H1 (cell line): ENCODE data around the gene EGFR. TPM values are rescaled to one million over a fixed set of nuclear protein-coding genes. Genes with fewer than 3 reads are reported as not detected.

Experiments used
- CTCF ChIA-PET: fragments of 300-600 bp; sonication (Branson Sonifier 250); formaldehyde crosslinking; loops from one replicate; lab custom pipeline; 2021; ENCODE audit not compliant: partially characterized antibody; lab: Charles Lee
- POLR2A ChIA-PET: fragments of 300-600 bp; sonication (Branson Sonifier 250); formaldehyde crosslinking; loops from one replicate; lab custom pipeline; 2021; ENCODE audit warnings: inconsistent platforms; ENCODE audit not compliant: partially characterized antibody; lab: Charles Lee
- DNase-seq, 2 experiments: peaks; one replicate each; pipeline versions ENCODE4 v3.0.0 to v3.0.0-alpha.2; 2010 to 2022; ENCODE audit warnings: low spot score in 2 of 2, low read depth in 1 of 2, mixed read lengths in 1 of 2
- FAIRE-seq: peaks from 2 replicates; lab custom pipeline; 2011; peaks lifted over from hg19 to GRCh38; lab: Jason Lieb, UNC
- H2AFZ ChIP-seq: 2 replicates; pipeline ENCODE4 v1.8.1; 2012; ENCODE audit warnings: low read length, inconsistent platforms
- H2AK5ac ChIP-seq: 2 replicates; pipeline ENCODE4 v1.6.1; 2013; ENCODE audit warnings: low read depth, low read length
- H2BK120ac ChIP-seq: replicated peaks from 2 replicates; pipeline ENCODE3; 2013; ENCODE audit warnings: low read depth, low read length, inconsistent platforms
- H2BK12ac ChIP-seq: 2 replicates; pipeline ENCODE4 v1.6.1; 2013; ENCODE audit warnings: low read depth, low read length
- H2BK15ac ChIP-seq: 2 replicates; pipeline ENCODE4 v1.6.1; 2013; ENCODE audit warnings: low read length
- H2BK20ac ChIP-seq: 2 replicates; pipeline ENCODE4 v1.6.1; 2013; ENCODE audit warnings: low read length
- H2BK5ac ChIP-seq: 2 replicates; pipeline ENCODE4 v1.6.1; 2013; ENCODE audit warnings: low read depth, low read length
- H3K14ac ChIP-seq: 2 replicates; pipeline ENCODE4 v1.6.1; 2013; ENCODE audit warnings: inconsistent platforms; ENCODE audit not compliant: insufficient read length
- H3K18ac ChIP-seq: 2 replicates; pipeline ENCODE4 v1.6.1; 2013; ENCODE audit warnings: low read length; ENCODE audit errors: extremely low read depth
- H3K23ac ChIP-seq: 2 replicates; pipeline ENCODE4 v1.6.1; 2013; ENCODE audit warnings: inconsistent platforms; ENCODE audit not compliant: insufficient read length
- H3K23me2 ChIP-seq: 2 replicates; pipeline ENCODE4 v1.6.1; 2013; ENCODE audit warnings: low read depth, low read length
- H3K27ac ChIP-seq: 2 replicates; pipeline ENCODE4 v1.6.1; 2011; ENCODE audit warnings: low read depth, low read length, inconsistent platforms
- H3K27me3 ChIP-seq, 4 experiments: replicated peaks in 1 of 4; 1 replicate in 1 of 4; 2 replicates in 3 of 4; pipeline versions ENCODE4 v1.6.1 to v1.8.1; 2011 to 2013; ENCODE audit warnings: low read length in 3 of 4, mild to moderate bottlenecking in 3 of 4, inconsistent platforms in 2 of 4, mixed read lengths in 2 of 4, moderate library complexity in 1 of 4; ENCODE audit not compliant: control insufficient read depth in 3 of 4, insufficient read depth in 3 of 4; ENCODE audit errors: extremely low read depth in 1 of 4
- H3K36me3 ChIP-seq, 4 experiments: 2 replicates each; pipeline versions ENCODE4 v1.6.1 to v1.8.1; 2011 to 2013; ENCODE audit warnings: mild to moderate bottlenecking in 4 of 4, low read length in 3 of 4, moderate library complexity in 2 of 4, control low read depth in 1 of 4, inconsistent platforms in 1 of 4; ENCODE audit not compliant: insufficient read depth in 4 of 4, control insufficient read depth in 2 of 4
- H3K4ac ChIP-seq: replicated peaks from 2 replicates; pipeline ENCODE3; 2013; ENCODE audit warnings: low read length, low read depth, mixed read lengths, inconsistent platforms; ENCODE audit not compliant: insufficient read length
- H3K4me1 ChIP-seq, 4 experiments: replicated peaks in 1 of 4; 1 replicate in 1 of 4; 2 replicates in 3 of 4; pipeline versions ENCODE4 v1.6.1 to v1.8.1; 2011 to 2013; ENCODE audit warnings: low read length in 3 of 4, inconsistent platforms in 2 of 4, mixed read lengths in 1 of 4; ENCODE audit not compliant: insufficient read depth in 4 of 4, control insufficient read depth in 3 of 4
- H3K4me2 ChIP-seq, 2 experiments: 2 replicates each; pipeline versions ENCODE4 v1.6.1 to v1.8.1; 2011 to 2013; ENCODE audit warnings: low read depth in 2 of 2, low read length in 2 of 2, control low read depth in 1 of 2, inconsistent platforms in 1 of 2, mild to moderate bottlenecking in 1 of 2; ENCODE audit not compliant: insufficient read depth in 1 of 2
- H3K4me3 ChIP-seq, 4 experiments: fragments of 200-600, 300-600 bp in 1 of 4; sonication (generic), shearing (Covaris generic), sonication (Bioruptor Twin) in 1 of 4; 2 replicates each; pipeline versions ENCODE4 v1.5.1 to v1.8.1; 2011 to 2016; ENCODE audit warnings: low read length in 4 of 4, low read depth in 3 of 4, control low read depth in 2 of 4, inconsistent platforms in 2 of 4, mild to moderate bottlenecking in 2 of 4, mixed read lengths in 1 of 4, moderate library complexity in 1 of 4; ENCODE audit not compliant: insufficient read depth in 2 of 4; ENCODE audit errors: extremely low read depth in 1 of 4
- H3K56ac ChIP-seq: replicated peaks from 2 replicates; pipeline ENCODE3; 2013; ENCODE audit warnings: low read depth, mild to moderate bottlenecking, mixed read lengths, low read length, inconsistent platforms; ENCODE audit not compliant: insufficient read length
- H3K79me1 ChIP-seq: 2 replicates; pipeline ENCODE4 v1.6.1; 2013; ENCODE audit warnings: low read depth, low read length, control low read depth
- H3K79me2 ChIP-seq, 2 experiments: 2 replicates each; pipeline versions ENCODE4 v1.6.1 to v1.8.1; 2012 to 2013; ENCODE audit warnings: low read length in 2 of 2, mild to moderate bottlenecking in 2 of 2, inconsistent platforms in 1 of 2; ENCODE audit not compliant: insufficient read depth in 2 of 2, control insufficient read depth in 1 of 2
- H3K9ac ChIP-seq, 4 experiments: replicated peaks in 1 of 4; 1 replicate in 1 of 4; 2 replicates in 3 of 4; pipeline versions ENCODE4 v1.6.1 to v1.8.1; 2011 to 2013; ENCODE audit warnings: low read depth in 3 of 4, low read length in 3 of 4, control low read depth in 2 of 4, mild to moderate bottlenecking in 2 of 4, moderate library complexity in 2 of 4, inconsistent platforms in 1 of 4; ENCODE audit errors: extremely low read depth in 1 of 4
- H3K9me3 ChIP-seq, 2 experiments: 2 replicates each; pipeline versions ENCODE4 v1.6.1 to v1.8.1; 2012 to 2013; ENCODE audit warnings: mild to moderate bottlenecking in 2 of 2, moderate library complexity in 2 of 2, control low read depth in 1 of 2, inconsistent platforms in 1 of 2, low read depth in 1 of 2, low read length in 1 of 2, mixed read lengths in 1 of 2; ENCODE audit not compliant: insufficient read depth in 2 of 2
- H4K20me1 ChIP-seq, 2 experiments: replicated peaks in 1 of 2; 2 replicates each; pipeline versions ENCODE3 to v1.8.1; 2011 to 2013; ENCODE audit warnings: inconsistent platforms in 2 of 2, low read length in 2 of 2, mild to moderate bottlenecking in 1 of 2; ENCODE audit not compliant: insufficient read depth in 2 of 2, control insufficient read depth in 1 of 2
- H4K5ac ChIP-seq: 2 replicates; pipeline ENCODE4 v1.6.1; 2013; ENCODE audit warnings: low read length, low read depth, mixed read lengths, inconsistent platforms; ENCODE audit not compliant: insufficient read length
- H4K8ac ChIP-seq: 2 replicates; pipeline ENCODE4 v1.8.0; 2013; ENCODE audit warnings: mild to moderate bottlenecking, moderate library complexity, low read length, inconsistent platforms; ENCODE audit not compliant: insufficient read depth; ENCODE audit errors: extremely low read depth
- H4K91ac ChIP-seq: replicated peaks from 2 replicates; pipeline ENCODE3; 2013; ENCODE audit warnings: low read length, mixed read lengths, inconsistent platforms; ENCODE audit not compliant: insufficient read length
- EGR1 ChIP-seq: IDR thresholded peaks from 2 replicates; pipeline ENCODE4 v1.6.1; 2011; ENCODE audit warnings: low read depth, low read length, borderline replicate concordance
- FOSL1 ChIP-seq: IDR thresholded peaks from 2 replicates; pipeline ENCODE4 v1.6.1; 2011; ENCODE audit warnings: mild to moderate bottlenecking, low read depth, low read length, moderate library complexity; ENCODE audit not compliant: insufficient read depth
- GTF2F1 ChIP-seq: IDR thresholded peaks from 2 replicates; pipeline ENCODE4 v1.6.1; 2012; ENCODE audit warnings: low read depth, low read length, improper control_type of control experiment, borderline replicate concordance
- KDM4A ChIP-seq: IDR thresholded peaks from one replicate; pipeline ENCODE4 v1.7.1; 2012; ENCODE audit warnings: low read depth, mild to moderate bottlenecking, moderate library complexity, low read length, inconsistent platforms; ENCODE audit not compliant: severe bottlenecking
- NANOG ChIP-seq: IDR thresholded peaks from 2 replicates; pipeline ENCODE4 v1.6.1; 2011; ENCODE audit warnings: low read length, low read depth, mild to moderate bottlenecking, inconsistent platforms; ENCODE audit not compliant: insufficient read depth, poor library complexity, severe bottlenecking
- PHF8 ChIP-seq: fragments of 200-600 bp; sonication (generic); conservative IDR thresholded peaks from 2 replicates; pipeline ENCODE4 v1.7.1; 2012; ENCODE audit warnings: low read depth, mild to moderate bottlenecking, inconsistent platforms, low read length, moderate library complexity
- SIN3A ChIP-seq, 2 experiments: IDR thresholded peaks in 1 of 2; conservative IDR thresholded peaks in 1 of 2; 2 replicates each; pipeline ENCODE4 v1.6.1; 2011 to 2012; ENCODE audit warnings: low read length in 2 of 2, improper control_type of control experiment in 1 of 2, low read depth in 1 of 2, mild to moderate bottlenecking in 1 of 2
- SP2 ChIP-seq: IDR thresholded peaks from 2 replicates; pipeline ENCODE4 v1.6.1; 2012; ENCODE audit warnings: mild to moderate bottlenecking, low read length, inconsistent platforms
- SP4 ChIP-seq: IDR thresholded peaks from 2 replicates; pipeline ENCODE4 v1.6.1; 2012; ENCODE audit warnings: low read length, inconsistent platforms
- TAF7 ChIP-seq: optimal IDR thresholded peaks from 2 replicates; pipeline ENCODE3; 2011; ENCODE audit warnings: low read depth, mild to moderate bottlenecking, inconsistent platforms, low read length, moderate library complexity, borderline replicate concordance
- TBP ChIP-seq: IDR thresholded peaks from 2 replicates; pipeline ENCODE4 v1.6.1; 2011; ENCODE audit warnings: low read depth, low read length, improper control_type of control experiment
- WGBS, 2 experiments: shearing (Covaris generic) in 1 of 2; methylation state at CpG; one replicate each; pipeline versions ENCODE4 v1.1.6 to v1.1.7; 2013 to 2015; ENCODE audit warnings: low lambda C conversion rate in 2 of 2, mixed read lengths in 2 of 2, inconsistent platforms in 1 of 2, low coverage in 1 of 2, missing lambda C conversion rate in 1 of 2; ENCODE audit not compliant: insufficient replicate concordance in 2 of 2, insufficient coverage in 1 of 2, insufficient read length in 1 of 2; ENCODE audit errors: extremely low coverage in 1 of 2, missing lambda C conversion rate in 1 of 2; 5-methylcytosine and 5-hydroxymethylcytosine counted together
- polyA plus RNA-seq, 7 experiments: library from polyadenylated mRNA; depleted of rRNA in 3 of 7; stranded (reverse) in 5 of 7; unstranded in 2 of 7; fragments of >200 nt in 5 of 7; fragments of 200-250 nt in 2 of 7; gene quantifications; 1 replicate in 5 of 7; 2 replicates in 1 of 7; 4 replicates in 1 of 7; pipeline versions ENCODE4 v1.2.1 to v1.2.3, GENCODE V29; 2011 to 2013; ENCODE audit warnings: missing spikeins in 2 of 7, mixed read lengths in 2 of 7
- total RNA-seq: library from RNA; stranded (reverse); fragmentation: NEBNext Ultra II Directional; extraction: Animal tissue kit (Norgen Biotek cat#: 25700); gene quantifications from 2 replicates; pipeline ENCODE4 v1.2.1, GENCODE V29; 2021

EGFR gene
- total and polyA plus RNA-seq, 2 of the 8 experiments (the other 6 are each of a cell fraction or from before 2014, with no cell fraction given): 1.9 to 5.8 TPM

DNA sequence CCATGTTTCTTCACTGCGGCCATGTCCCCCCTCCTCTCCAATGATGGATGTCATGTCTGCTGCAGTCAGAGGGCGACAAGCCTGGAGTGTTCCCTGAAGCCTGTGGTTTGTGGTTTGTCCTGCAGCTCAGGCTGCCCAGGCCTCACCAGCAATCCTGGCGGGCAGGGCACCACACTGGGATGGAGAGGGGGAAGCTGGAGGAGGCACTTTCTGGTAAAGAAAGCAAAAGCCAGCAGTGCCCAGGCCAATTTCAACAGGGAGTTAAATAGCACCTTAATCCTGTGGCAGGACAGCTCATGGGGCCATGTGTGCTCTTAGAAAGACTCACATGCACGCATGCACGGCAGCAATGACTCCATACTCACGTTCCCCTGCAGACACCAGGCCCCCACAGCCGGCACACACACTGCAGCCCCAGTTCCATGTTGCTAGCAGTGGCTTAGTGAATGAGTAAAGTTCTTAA, 158.3 kb downstream of the EGFR start:
- CTCF ChIA-PET: interaction anchor here (1.6 to 1.7 kb wide), 2 partner anchors 32 to 78 kb away, joined by 5 read pairs; no protein-coding TSS in a partner anchor
- WGBS, 2 experiments: 97% methylated on average over 7 of the region's 7 CpGs; no CpG with 5 or more reads in 1 of the 2 experiments

More for the DNA sequence above, 158.3 kb downstream of the EGFR start:
- Histone ChIP-seq H3K79me1 (no peaks in the 10 kb centered on the region; the same call in 1 of the 2 replicates), H4K91ac (no peak overlapping the region), H3K4me2 (no peak overlapping the region), H3K27me3 (no peaks in the 10 kb centered on the region), H3K14ac (no peak overlapping the region), H2BK20ac (no peak overlapping the region), H3K56ac (no peak overlapping the region), H3K4me3 (no peak overlapping the region), H3K36me3 (no peaks in the 10 kb centered on the region), H4K20me1 (no peaks in the 10 kb centered on the region), H3K79me2 (no peaks in the 10 kb centered on the region), H3K4me1 (no peaks in the 10 kb centered on the region; a peak in 2 of 7 replicates), H2BK12ac (peak overlapping the region; percentile 50; the same call in 1 of the 2 replicates), H3K9ac (no peak overlapping the region), H2AK5ac (no peak overlapping the region), H4K5ac (no peak overlapping the region), H4K8ac (no peak overlapping the region), H3K4ac (no peak overlapping the region), H3K18ac (no peak overlapping the region), H2BK15ac (no peak overlapping the region), H3K9me3 (no peaks in the 10 kb centered on the region), H2BK120ac (no peak overlapping the region), H3K23ac (no peak overlapping the region), H3K27ac (no peak overlapping the region), H3K23me2 (no peaks in the 10 kb centered on the region), H2AFZ (no peak overlapping the region), H2BK5ac (no peak overlapping the region)
- FAIRE-seq (no peak), DNase-seq (no peak)
- TF ChIP-seq SP2 (no peak), NANOG (no peak), FOSL1 (no peak), SP4 (no peak), GTF2F1 (no peak), KDM4A (no peak), TAF7 (no peak), EGR1 (no peak), SIN3A (conservative IDR thresholded peaks at IDR 0.05 in 1 of 2, IDR thresholded peaks at IDR 0.05 in 1 of 2; ENCODE audit: low read depth in 1 of 2, low read length in 2 of 2) (no peak), TBP (no peak), PHF8 (no peak)
- POLR2A ChIA-PET: no interaction called here
